SKM-1 treated with dmso at 0.1 percent for 144 hours (cell line): ENCODE data around the gene MCMBP.

Source experiments
- DNase-seq: peaks from one replicate; lab custom pipeline; 2025; ENCODE audit not compliant: unreplicated experiment; lab: John Stamatoyannopoulos, UW

Gene MCMBP

DNA sequence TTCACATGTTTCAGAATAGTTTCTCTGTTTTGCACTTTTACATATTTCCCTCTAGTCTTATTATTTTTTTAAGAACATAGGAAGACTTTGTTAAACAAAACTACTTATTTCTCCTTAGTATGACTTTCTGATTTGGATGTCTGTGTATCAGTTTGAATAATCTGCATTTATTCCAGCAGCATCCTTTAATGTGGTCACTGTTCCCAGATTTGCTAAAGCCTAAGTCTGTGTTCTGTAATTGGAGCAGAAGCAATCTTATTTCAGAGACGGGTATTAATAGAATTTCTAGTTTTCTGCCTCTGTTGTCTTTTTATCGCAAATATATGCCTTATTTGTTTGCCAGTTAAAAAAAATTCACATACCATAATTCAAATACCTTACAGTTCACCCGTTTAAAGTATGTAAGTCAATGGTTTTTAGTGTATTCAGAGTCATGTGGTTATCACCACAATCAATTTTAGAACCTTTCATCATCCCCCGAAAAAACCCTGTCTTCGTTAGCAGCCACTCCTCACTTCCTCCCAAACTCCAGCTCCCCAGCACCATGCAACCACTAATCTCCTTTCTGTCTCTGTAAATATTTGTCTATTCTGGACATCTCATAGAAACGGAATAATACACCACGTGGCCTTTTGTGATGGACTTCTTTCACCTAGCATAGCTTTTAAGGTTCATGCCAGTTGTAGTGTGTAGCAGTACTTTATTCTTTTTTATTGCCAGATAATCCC lies 88.1 kb downstream of the MCMBP start:
- DNase-seq = peak; percentile 88

DNA sequence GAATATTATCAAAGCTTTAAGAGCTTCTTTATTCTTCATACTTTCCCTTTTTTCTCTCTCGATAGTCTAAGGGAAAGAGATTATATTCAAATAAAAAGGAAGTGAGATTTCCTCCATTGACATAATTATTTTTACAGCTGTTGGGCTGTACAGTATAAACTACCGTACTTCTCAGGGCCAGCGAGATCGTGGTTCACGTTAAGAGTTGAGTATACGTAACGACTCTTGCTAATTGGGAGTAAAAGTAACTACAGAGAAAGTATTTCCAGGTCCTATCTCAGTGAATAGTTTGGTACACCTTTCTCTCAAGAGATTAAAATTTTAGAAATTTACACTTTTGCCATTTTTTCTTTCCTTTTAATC lies 89.0 kb downstream of the MCMBP start:
- no peak for DNase-seq

DNA sequence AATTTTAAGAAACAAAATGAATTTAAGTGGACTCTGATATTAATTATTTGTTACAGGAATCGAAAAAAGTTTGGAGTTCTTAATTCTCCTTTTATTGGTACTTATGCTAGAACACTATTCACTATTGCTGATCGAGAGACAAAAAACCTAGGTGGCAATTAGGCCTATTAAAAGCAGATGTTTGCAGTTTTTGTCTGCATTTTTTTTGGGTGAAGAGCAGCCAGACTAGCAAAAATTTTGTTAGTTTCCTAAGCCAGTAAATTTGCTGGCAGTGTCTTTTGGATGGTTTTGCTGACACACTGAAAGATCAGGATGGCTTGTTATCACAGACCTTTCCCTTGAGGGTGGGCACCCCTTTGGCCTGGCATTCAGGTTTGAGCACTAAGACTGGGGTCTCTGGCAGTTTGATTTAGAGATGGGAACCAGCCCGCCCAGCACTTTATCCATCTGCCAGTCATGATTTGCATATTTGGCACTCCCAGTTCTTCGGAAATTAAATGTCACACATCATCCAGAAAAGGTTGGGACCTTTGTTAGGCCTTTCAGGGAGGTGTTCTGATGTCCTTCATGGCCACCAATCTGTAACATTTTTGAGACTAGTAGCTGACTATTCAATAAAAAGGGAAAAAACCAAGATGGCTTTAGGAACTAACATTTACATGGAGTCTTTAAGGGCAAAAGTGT lies 89.5 kb downstream of the MCMBP start:
- DNase-seq = no peak

DNA sequence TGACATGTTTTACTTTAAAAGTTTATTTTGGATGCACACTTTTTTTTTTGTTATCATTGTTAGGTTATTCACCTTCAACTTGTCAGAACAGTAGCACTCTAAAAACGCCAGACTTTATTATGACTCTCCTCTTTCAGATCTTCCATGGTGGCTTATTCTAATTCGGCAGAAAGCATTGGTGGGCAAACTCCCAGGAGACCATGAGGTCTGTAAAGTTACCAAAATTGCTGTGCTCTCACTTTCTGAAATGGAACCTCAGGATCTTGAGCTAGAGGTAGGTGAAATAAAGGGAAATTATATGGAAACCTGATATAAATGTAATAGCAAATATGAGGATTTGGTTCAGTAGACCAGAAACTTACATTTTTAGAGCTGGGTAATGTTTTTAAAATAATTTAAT lies 91.1 kb downstream of the MCMBP start:
- no peak for DNase-seq

DNA sequence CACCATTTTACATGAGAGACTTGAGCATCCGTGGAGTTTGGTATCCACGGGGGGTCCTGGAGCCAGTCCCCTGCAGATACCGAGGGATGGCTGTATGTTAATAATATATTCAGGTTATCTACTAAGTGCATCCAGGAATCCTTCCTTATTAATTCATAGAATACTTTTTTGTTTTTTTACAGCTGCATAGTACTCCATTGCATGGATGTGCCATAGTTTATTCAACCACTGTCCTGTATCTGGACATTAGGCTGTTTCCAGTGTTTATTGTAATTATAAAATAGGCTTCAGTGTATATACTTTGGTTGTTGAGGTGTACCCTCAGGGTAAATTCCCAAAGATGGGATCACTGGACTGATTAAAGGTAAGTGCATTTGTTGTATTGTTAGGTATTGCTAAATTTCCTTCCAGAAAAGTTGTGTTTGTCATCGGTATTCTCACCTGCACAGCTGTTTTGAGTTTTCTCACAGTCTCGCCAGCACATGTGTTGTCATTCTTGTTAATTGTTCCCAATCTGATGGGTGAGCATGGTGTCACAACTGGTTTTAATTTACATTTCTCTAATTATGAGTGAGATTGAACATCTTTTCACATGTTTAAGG lies 91.7 kb downstream of the MCMBP start:
- DNase-seq = no peak
